ENCODE data around the gene RNF20. TPM values are rescaled to one million over a fixed set of nuclear protein-coding genes. Genes with fewer than 3 reads are reported as not detected.

RNF20 gene
- total and polyA plus RNA-seq, 2 of the 4 experiments (the other 2 are of a cell fraction), result 13.7 to 21.3 TPM

- in situ Hi-C loops (cut with MboI; ENCODE audit: low sequenced_read_pairs), result no loop called here
- H3K4me3 ChIP-seq (ENCODE audit: insufficient read depth, low read depth, low read length), result no peak overlapping the region
- no peak overlapping the region for H3K23ac ChIP-seq (ENCODE audit: low read depth, low read length)
- no peak overlapping the region for H2BK120ac ChIP-seq (ENCODE audit: low read depth, low read length)
- H3K14ac ChIP-seq (replicated peaks; ENCODE audit: low read depth, low read length), result no peak overlapping the region
- H2AFZ ChIP-seq (replicated peaks; ENCODE audit: low read length, poor library complexity), result no peak overlapping the region
- no peak overlapping the region for H4K91ac ChIP-seq (ENCODE audit: insufficient read depth, low read depth, low read length)
- H3K9me1 ChIP-seq (ENCODE audit: insufficient read depth, low read length), result peaks cover 4% of the 10 kb centered on the region; the same call in 1 of the 2 replicates
- no peak overlapping the region for H2BK20ac ChIP-seq (ENCODE audit: low read depth, low read length)
- peak; percentile 2; the same call in 1 of the 2 replicates for ATAC-seq (ENCODE audit: low read depth)
- peaks cover 17 to 35% of the 10 kb centered on the region in 2 experiments for H3K79me1 ChIP-seq (ENCODE audit: low read depth in 1 of 2, low read length in 2 of 2)
- no peak overlapping the region for H2AK5ac ChIP-seq (ENCODE audit: low read depth, low read length)
- H3K56ac ChIP-seq (ENCODE audit: extremely low read depth, insufficient read depth, low read length), result no peak overlapping the region
- no peak overlapping the region for H3K4ac ChIP-seq (ENCODE audit: low read depth, low read length)
- H2AK9ac ChIP-seq (replicated peaks; ENCODE audit: low read depth, low read length, poor library complexity), result no peak overlapping the region
- H4K5ac ChIP-seq (ENCODE audit: low read depth, low read length), result no peak overlapping the region
- no TSS peak for BruUV-seq (replicated peaks)
- TF ChIP-seq CEBPB (IDR thresholded peaks at IDR 0.05; ENCODE audit: low read depth, low read length) (peak; percentile 59; the same call in 1 of the 2 replicates), CTCF (conservative IDR thresholded peaks at IDR 0.05; ENCODE audit: low read depth, low read length) (no peak), MAFK (IDR thresholded peaks at IDR 0.05; ENCODE audit: low read depth, low read length) (no peak)
- peaks cover 1% of the 10 kb centered on the region for H3K4me1 ChIP-seq (ENCODE audit: control insufficient read depth, insufficient read depth, low read length)
- H3K27ac ChIP-seq (ENCODE audit: insufficient read depth, low read length), result no peak overlapping the region
- no peak overlapping the region for H3K9ac ChIP-seq (ENCODE audit: low read depth, low read length)
- no peak overlapping the region for H3K4me2 ChIP-seq (ENCODE audit: low read depth, low read length)
- no peaks in the 10 kb centered on the region for H3K9me3 ChIP-seq (ENCODE audit: control insufficient read depth, insufficient read depth, low read length)
- peaks cover 17% of the 10 kb centered on the region for H3K36me3 ChIP-seq (ENCODE audit: control insufficient read depth, insufficient read depth, low read length)
- intact Hi-C loops (cut with micrococcal nuclease), result no loop called here
- H3K27me3 ChIP-seq (ENCODE audit: control insufficient read depth, insufficient read depth, low read length), result no peaks in the 10 kb centered on the region
- H3K18ac ChIP-seq (ENCODE audit: low read depth, low read length), result no peak overlapping the region
- H2BK5ac ChIP-seq (ENCODE audit: low read depth, low read length, poor library complexity, severe bottlenecking), result no peak overlapping the region
- H4K8ac ChIP-seq (ENCODE audit: low read depth in 2 of 2, low read length in 2 of 2), result no peak overlapping the region
- peak; percentile 48 for DNase-seq
- peaks cover 6% of the 10 kb centered on the region; the same call in 1 of the 2 replicates for H4K20me1 ChIP-seq (ENCODE audit: insufficient read depth, low read length)
- dilution Hi-C loops (cut with HindIII; ENCODE audit: low sequenced_read_pairs, unreplicated experiment), result no loop called here
- CTCF ChIA-PET, result no interaction called here
- no peak overlapping the region for H2BK15ac ChIP-seq (ENCODE audit: low read depth, low read length)
- POLR2A ChIA-PET (ENCODE audit: unreplicated experiment), result no interaction called here
Observed at GRCh38 chr9:101536351-101536750, 2.7 kb downstream of the RNF20 start.

All from IMR-90 (cell line).